ENCODE measurements around the gene DRG1.
"Not testable (repeated sequence)": the region's sequence is repeated elsewhere in the genome, so short reads cannot be mapped to it uniquely, and the experiment has no call there.

The DRG1 gene

GRCh38 chr22:31394326-31394725, 5.1 kb upstream of the DRG1 start:
- peaks cover 6% of the 10 kb centered on the region for H3K4me1 ChIP-seq (ENCODE audit: control insufficient read depth, insufficient read depth, low read length)
- no peak overlapping the region for H3K4me3 ChIP-seq (ENCODE audit: low read length)
- H3K36me3 ChIP-seq (ENCODE audit: insufficient read depth, low read length), result no peaks in the 10 kb centered on the region
- H3K27me3 ChIP-seq (ENCODE audit: control insufficient read depth, insufficient read depth, low read length), result no peaks in the 10 kb centered on the region
- H3K9ac ChIP-seq (ENCODE audit: low read depth, low read length), result no peak overlapping the region
- no peaks in the 10 kb centered on the region for H3K9me3 ChIP-seq (replicated peaks; ENCODE audit: low read length)
- no peak overlapping the region for H3K4me2 ChIP-seq (ENCODE audit: low read length)

GRCh38 chr22:31398231-31398630, 1.2 kb upstream of the DRG1 start:
- Histone ChIP-seq H3K27me3 (ENCODE audit: control insufficient read depth, insufficient read depth, low read length) (no peaks in the 10 kb centered on the region), H3K9ac (ENCODE audit: low read depth, low read length) (no peak overlapping the region), H3K9me3 (replicated peaks; ENCODE audit: low read length) (no peaks in the 10 kb centered on the region), H3K4me3 (ENCODE audit: low read length) (no peak overlapping the region), H3K36me3 (ENCODE audit: insufficient read depth, low read length) (peaks cover 13% of the 10 kb centered on the region), H3K4me1 (ENCODE audit: control insufficient read depth, insufficient read depth, low read length) (peaks cover 13% of the 10 kb centered on the region), H3K4me2 (ENCODE audit: low read length) (no peak overlapping the region)

GRCh38 chr22:31400023-31400397, 606 bp downstream of the DRG1 start:
- Histone ChIP-seq H3K4me1 (ENCODE audit: control insufficient read depth, insufficient read depth, low read length) (peaks cover 13% of the 10 kb centered on the region), H3K9me3 (replicated peaks; ENCODE audit: low read length) (no peaks in the 10 kb centered on the region), H3K4me2 (ENCODE audit: low read length) (peak overlapping the region; percentile 94), H3K27me3 (ENCODE audit: control insufficient read depth, insufficient read depth, low read length) (no peaks in the 10 kb centered on the region), H3K4me3 (ENCODE audit: low read length) (peak overlapping the region; percentile 92), H3K9ac (ENCODE audit: low read depth, low read length) (peak overlapping the region; percentile 96), H3K36me3 (ENCODE audit: insufficient read depth, low read length) (peaks cover 19% of the 10 kb centered on the region)

DNA sequence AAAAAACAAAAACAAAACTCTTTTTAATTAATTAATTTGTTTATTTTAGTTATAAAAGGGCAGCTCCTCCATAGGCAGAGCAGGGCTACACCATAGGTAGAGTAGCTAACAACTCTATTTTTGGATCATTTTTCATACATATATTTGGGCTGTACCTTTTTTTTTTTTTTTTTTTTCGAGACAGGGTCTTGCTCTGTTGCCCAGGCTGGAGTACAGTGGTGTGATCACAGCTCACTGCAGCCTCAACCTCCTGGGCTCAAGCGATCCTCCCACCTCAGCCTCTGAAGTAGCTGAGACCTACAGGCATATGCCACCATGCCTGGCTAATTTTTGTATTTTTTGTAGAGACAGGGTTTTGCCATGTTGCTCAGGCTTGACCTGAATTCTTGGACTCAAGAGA, 2.9 kb downstream of the DRG1 start:
- not testable (repeated sequence) for H3K4me3 ChIP-seq (ENCODE audit: low read length); H3K9me3 ChIP-seq (replicated peaks; ENCODE audit: low read length); H3K27me3 ChIP-seq (ENCODE audit: control insufficient read depth, insufficient read depth, low read length); H3K4me2 ChIP-seq (ENCODE audit: low read length); H3K9ac ChIP-seq (ENCODE audit: low read depth, low read length)
- H3K4me1 ChIP-seq (ENCODE audit: control insufficient read depth, insufficient read depth, low read length), result peaks cover 13% of the 10 kb centered on the region
- H3K36me3 ChIP-seq (ENCODE audit: insufficient read depth, low read length), result peaks cover 39% of the 10 kb centered on the region

DNA sequence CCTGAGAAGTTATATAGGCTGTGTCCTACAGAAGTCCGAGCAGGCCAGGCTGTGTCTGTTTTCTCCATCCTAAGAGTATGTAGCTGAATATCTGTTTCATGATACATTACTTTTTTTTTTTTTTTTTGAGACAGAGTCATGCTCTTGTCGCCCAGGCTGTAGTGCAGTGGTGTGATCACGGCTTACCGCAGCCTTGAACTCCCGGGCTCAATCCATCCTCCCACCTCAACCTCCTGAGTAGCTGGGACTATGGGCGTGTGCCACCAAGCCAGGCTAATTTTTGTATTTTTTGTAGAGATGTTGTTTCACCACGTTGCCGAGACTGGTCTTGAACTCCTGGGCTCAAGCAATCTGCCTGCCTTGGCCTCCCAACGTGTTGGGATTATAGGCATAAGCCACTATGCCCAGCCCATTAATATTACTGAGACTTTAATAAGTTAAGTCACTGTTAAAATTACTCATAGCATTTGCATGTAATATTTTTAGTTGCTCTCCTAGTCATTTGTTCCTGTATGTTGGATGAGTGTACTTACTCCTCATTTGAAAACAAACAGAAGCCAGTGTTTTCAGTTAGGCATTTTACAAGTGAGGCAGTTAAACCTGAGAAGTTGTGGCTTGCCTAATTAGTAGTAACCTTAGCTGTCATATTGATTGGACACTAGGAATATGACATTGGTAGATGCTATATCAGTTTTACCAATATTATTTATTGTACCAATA, 26.1 kb downstream of the DRG1 start:
- Histone ChIP-seq H3K4me3 (ENCODE audit: low read length) (no peak overlapping the region), H3K4me2 (ENCODE audit: low read length) (no peak overlapping the region), H3K36me3 (ENCODE audit: insufficient read depth, low read length) (peaks cover 72% of the 10 kb centered on the region), H3K27me3 (ENCODE audit: control insufficient read depth, insufficient read depth, low read length) (no peaks in the 10 kb centered on the region), H3K9me3 (replicated peaks; ENCODE audit: low read length) (no peaks in the 10 kb centered on the region), H3K4me1 (ENCODE audit: control insufficient read depth, insufficient read depth, low read length) (no peaks in the 10 kb centered on the region), H3K9ac (ENCODE audit: low read depth, low read length) (no peak overlapping the region)

- Histone ChIP-seq H3K9ac (ENCODE audit: low read depth, low read length) (no peak overlapping the region), H3K4me3 (ENCODE audit: low read length) (no peak overlapping the region), H3K4me1 (ENCODE audit: control insufficient read depth, insufficient read depth, low read length) (no peaks in the 10 kb centered on the region), H3K9me3 (replicated peaks; ENCODE audit: low read length) (no peaks in the 10 kb centered on the region), H3K4me2 (ENCODE audit: low read length) (no peak overlapping the region), H3K27me3 (ENCODE audit: control insufficient read depth, insufficient read depth, low read length) (no peaks in the 10 kb centered on the region), H3K36me3 (ENCODE audit: insufficient read depth, low read length) (peaks cover 81% of the 10 kb centered on the region)
Measured at GRCh38 chr22:31431950-31432349, 32.5 kb downstream of the DRG1 start.

DNA sequence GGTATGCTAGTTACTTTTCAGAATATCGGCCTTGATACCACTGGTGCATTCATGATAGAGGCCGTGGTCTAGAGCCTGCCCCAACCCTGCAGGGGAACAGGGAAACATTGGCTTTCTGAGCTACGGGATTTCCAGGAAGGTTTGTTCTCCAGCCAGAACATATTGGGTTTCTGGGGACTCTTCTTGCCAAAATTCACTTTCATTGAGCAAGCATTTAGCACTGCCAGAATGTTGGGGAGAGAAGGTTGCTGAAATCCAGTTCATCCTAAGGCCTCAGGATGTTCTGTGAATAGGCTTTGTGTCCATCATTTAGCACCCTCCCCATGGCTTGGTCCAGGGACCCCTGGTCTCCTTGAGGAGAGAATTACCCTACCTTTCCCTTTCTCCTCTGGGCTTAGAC, 36.7 kb downstream of the DRG1 start:
- no peak overlapping the region for H3K9ac ChIP-seq (ENCODE audit: low read depth, low read length)
- no peaks in the 10 kb centered on the region for H3K4me1 ChIP-seq (ENCODE audit: control insufficient read depth, insufficient read depth, low read length)
- H3K9me3 ChIP-seq (replicated peaks; ENCODE audit: low read length), result no peaks in the 10 kb centered on the region
- H3K4me3 ChIP-seq (ENCODE audit: low read length), result no peak overlapping the region
- H3K27me3 ChIP-seq (ENCODE audit: control insufficient read depth, insufficient read depth, low read length), result no peaks in the 10 kb centered on the region
- H3K36me3 ChIP-seq (ENCODE audit: insufficient read depth, low read length), result peaks cover 91% of the 10 kb centered on the region
- no peak overlapping the region for H3K4me2 ChIP-seq (ENCODE audit: low read length)

DNA sequence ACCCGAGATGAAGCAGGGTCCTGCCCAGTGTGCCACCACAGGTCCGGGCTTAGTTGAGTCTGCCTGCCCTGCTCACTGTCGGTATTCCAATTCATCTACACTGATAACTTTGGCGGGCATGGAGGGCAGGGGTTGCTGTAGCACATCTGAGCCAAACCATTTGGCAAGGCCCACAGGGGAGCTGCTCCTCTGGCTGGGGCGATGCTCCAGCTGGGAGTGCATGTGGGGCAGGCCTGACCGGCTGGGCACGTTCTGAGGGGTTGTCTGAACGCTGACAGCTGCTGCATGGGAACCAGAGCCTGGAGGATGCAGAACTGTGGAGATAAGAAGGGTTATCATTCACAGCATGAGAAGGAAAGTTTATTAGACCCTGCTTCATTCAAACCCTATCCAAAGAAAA, 40.4 kb downstream of the DRG1 start:
- Histone ChIP-seq H3K4me1 (ENCODE audit: control insufficient read depth, insufficient read depth, low read length) (no peaks in the 10 kb centered on the region), H3K27me3 (ENCODE audit: control insufficient read depth, insufficient read depth, low read length) (no peaks in the 10 kb centered on the region), H3K4me2 (ENCODE audit: low read length) (no peak overlapping the region), H3K36me3 (ENCODE audit: insufficient read depth, low read length) (peaks cover 87% of the 10 kb centered on the region), H3K4me3 (ENCODE audit: low read length) (no peak overlapping the region), H3K9me3 (replicated peaks; ENCODE audit: low read length) (no peaks in the 10 kb centered on the region), H3K9ac (ENCODE audit: low read depth, low read length) (no peak overlapping the region)

- no peaks in the 10 kb centered on the region for H3K4me1 ChIP-seq (ENCODE audit: control insufficient read depth, insufficient read depth, low read length)
- no peak overlapping the region for H3K4me2 ChIP-seq (ENCODE audit: low read length)
- no peak overlapping the region for H3K9ac ChIP-seq (ENCODE audit: low read depth, low read length)
- H3K4me3 ChIP-seq (ENCODE audit: low read length), result no peak overlapping the region
- H3K9me3 ChIP-seq (replicated peaks; ENCODE audit: low read length), result no peaks in the 10 kb centered on the region
- H3K36me3 ChIP-seq (ENCODE audit: insufficient read depth, low read length), result peaks cover 88% of the 10 kb centered on the region
- no peaks in the 10 kb centered on the region for H3K27me3 ChIP-seq (ENCODE audit: control insufficient read depth, insufficient read depth, low read length)
Measured at GRCh38 chr22:31440681-31441080, 41.3 kb downstream of the DRG1 start.

- Histone ChIP-seq H3K9ac (ENCODE audit: low read depth, low read length) (no peak overlapping the region), H3K36me3 (ENCODE audit: insufficient read depth, low read length) (peaks cover 85% of the 10 kb centered on the region), H3K9me3 (replicated peaks; ENCODE audit: low read length) (no peaks in the 10 kb centered on the region)
Measured at GRCh38 chr22:31441652-31442051, 42.2 kb downstream of the DRG1 start.

DNA sequence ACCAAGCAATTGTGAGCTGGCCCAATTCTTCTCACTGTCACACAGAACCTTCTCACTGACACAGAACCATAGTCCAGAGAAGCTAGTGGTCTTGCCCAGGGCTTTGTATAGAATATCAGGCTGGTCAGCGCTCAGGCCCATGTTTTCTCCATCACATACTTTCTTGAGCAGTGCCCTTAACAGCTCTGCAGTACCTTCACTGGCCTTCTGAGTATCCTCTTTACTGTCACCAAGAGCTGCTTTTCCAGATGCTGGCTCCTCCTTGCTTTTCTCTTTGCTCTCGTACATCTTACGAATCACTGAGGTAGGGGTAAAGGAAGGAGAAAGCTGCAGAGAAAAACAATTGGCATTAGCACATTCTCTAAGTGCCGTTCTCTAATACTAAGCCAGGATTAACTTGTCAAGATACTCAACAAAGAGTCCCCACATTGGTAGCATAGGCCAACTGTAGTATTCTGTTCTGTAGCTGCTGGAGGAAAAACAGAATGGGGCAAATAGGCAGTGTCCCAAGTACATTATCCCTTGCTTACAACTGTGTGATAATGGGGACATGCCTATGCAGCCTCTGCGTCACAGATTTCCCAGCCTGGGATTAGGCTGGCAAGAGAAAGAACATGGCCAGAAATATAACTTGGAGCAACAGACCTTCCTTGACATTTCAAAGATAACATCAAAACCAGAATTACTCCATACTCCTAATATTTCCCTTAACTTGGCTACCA, 43.5 kb downstream of the DRG1 start:
- no peak overlapping the region for H3K4me2 ChIP-seq (ENCODE audit: low read length)
- no peaks in the 10 kb centered on the region for H3K4me1 ChIP-seq (ENCODE audit: control insufficient read depth, insufficient read depth, low read length)
- no peak overlapping the region for H3K4me3 ChIP-seq (ENCODE audit: low read length)
- H3K9me3 ChIP-seq (replicated peaks; ENCODE audit: low read length), result no peaks in the 10 kb centered on the region
- H3K27me3 ChIP-seq (ENCODE audit: control insufficient read depth, insufficient read depth, low read length), result no peaks in the 10 kb centered on the region
- no peak overlapping the region for H3K9ac ChIP-seq (ENCODE audit: low read depth, low read length)
- H3K36me3 ChIP-seq (ENCODE audit: insufficient read depth, low read length), result peaks cover 86% of the 10 kb centered on the region

More at GRCh38 chr22:31441652-31442051, 42.2 kb downstream of the DRG1 start:
- no peak overlapping the region for H3K4me3 ChIP-seq (ENCODE audit: low read length)
- no peak overlapping the region for H3K4me2 ChIP-seq (ENCODE audit: low read length)
- H3K4me1 ChIP-seq (ENCODE audit: control insufficient read depth, insufficient read depth, low read length), result no peaks in the 10 kb centered on the region
- H3K27me3 ChIP-seq (ENCODE audit: control insufficient read depth, insufficient read depth, low read length), result no peaks in the 10 kb centered on the region

GRCh38 chr22:31443516-31443915, 44.1 kb downstream of the DRG1 start:
- H3K4me1 ChIP-seq (ENCODE audit: control insufficient read depth, insufficient read depth, low read length), result no peaks in the 10 kb centered on the region
- no peaks in the 10 kb centered on the region for H3K9me3 ChIP-seq (replicated peaks; ENCODE audit: low read length)
- H3K4me2 ChIP-seq (ENCODE audit: low read length), result no peak overlapping the region
- H3K27me3 ChIP-seq (ENCODE audit: control insufficient read depth, insufficient read depth, low read length), result no peaks in the 10 kb centered on the region
- H3K9ac ChIP-seq (ENCODE audit: low read depth, low read length), result no peak overlapping the region
- no peak overlapping the region for H3K4me3 ChIP-seq (ENCODE audit: low read length)
- peaks cover 86% of the 10 kb centered on the region for H3K36me3 ChIP-seq (ENCODE audit: insufficient read depth, low read length)

Measured in skeletal muscle satellite cell (primary cell).